Loucy (cell line): ENCODE results near the gene ZCCHC10.

Source experiments
- CTCF ChIP-seq: fragments of 200-600 bp; sonication (generic); conservative IDR thresholded peaks from 2 replicates; pipeline ENCODE4 v1.5.1; 2014; ENCODE audit warnings: mild to moderate bottlenecking, antibody characterized with exemption, low read length
- EZH2phosphoT487 ChIP-seq: fragments of 200-600 bp; IDR thresholded peaks from 2 replicates; pipeline ENCODE4 v1.6.1; 2018; ENCODE audit warnings: antibody characterized with exemption, mild to moderate bottlenecking, moderate library complexity, borderline replicate concordance

- TF ChIP-seq CTCF (no peak), EZH2phosphoT487 (no peak)
Observed at GRCh38 chr5:133066045-133066444, 39.7 kb upstream of the ZCCHC10 start.
